T47D (cell line): ENCODE results near the gene TTC8.
"Not testable (repeated sequence)": the region's sequence is repeated elsewhere in the genome, so short reads cannot be mapped to it uniquely, and the experiment has no call there.

Source experiments
- DNase-seq, 2 experiments: peaks; one replicate each; pipeline versions ENCODE4 v3.0.0 to v3.0.0-alpha.2; 2011 to 2012; ENCODE audit warnings: low read depth in 1 of 2, low spot score in 1 of 2
- JUND ChIP-seq: IDR thresholded peaks from 2 replicates; pipeline ENCODE4 v1.6.1; 2012; ENCODE audit warnings: low read depth
- in situ Hi-C: cut with HindIII; loops from 2 replicates; pipeline ENCODE4 v1.10.0; 2016; ENCODE audit warnings: low sequenced_read_pairs, low pct_unique_long_range_greater_than_20kb

Gene TTC8

DNA sequence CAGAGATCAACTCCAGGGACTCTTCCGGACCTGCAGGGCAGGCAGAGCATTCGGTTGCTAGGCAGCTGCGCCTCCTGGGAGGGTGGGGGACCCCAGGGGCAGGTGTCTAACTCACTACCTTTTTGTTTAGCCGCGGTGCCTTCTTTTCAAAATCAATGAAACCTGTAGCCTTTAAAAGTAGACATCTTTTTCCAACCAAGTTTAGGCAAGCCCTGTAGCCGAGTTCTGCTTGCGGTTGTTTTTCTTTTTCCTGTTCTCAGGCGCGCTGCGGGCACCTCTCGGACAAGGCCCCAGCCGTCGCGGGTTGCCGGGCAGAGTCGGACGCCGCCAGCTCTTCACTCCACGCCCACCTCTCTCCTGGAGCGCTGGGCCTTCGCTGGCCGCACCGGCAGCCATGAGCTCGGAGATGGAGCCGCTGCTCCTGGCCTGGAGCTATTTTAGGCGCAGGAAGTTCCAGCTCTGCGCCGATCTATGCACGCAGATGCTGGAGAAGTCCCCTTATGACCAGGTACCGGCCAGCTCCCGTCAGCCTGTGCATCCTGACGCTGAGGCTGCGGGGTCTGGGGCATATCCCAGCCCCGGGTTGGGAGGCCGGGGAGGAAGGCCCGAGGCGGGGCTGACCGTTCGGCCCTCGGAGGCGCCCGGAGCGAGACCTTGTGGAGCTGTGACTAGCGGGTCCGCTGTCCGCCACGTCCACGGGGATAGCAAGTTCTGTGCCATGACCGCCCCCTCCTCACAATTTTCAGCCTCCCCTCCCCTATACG, at the start of gene TTC8:
Gene TTC8 (plus strand): TSS at position 338 of the 764 bp plus-strand sequence. CDS start 57 bp downstream, at position 395.
- TF ChIP-seq JUND, result no peak
- peak; percentile 91 to 95 for DNase-seq
- in situ Hi-C loops, result no loop called here

DNA sequence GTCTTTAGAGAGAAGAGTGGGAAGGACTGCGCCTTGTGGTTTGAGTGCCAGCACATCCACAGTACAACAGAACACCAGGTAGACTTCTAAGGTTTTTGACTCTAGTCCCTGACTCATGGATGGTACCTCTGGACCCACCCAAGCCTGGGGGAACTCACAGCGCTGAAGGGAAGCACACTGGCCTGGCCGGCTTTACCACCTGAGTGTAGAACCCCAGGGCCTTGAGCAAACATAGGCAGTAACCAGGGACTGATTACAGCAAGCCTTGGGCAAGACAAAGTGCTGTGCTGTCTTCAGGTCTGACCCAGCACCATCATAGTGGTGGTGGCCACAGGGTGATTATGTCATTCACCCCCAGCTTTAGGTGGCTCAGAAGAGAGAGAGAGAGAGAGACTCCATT, 48.9 kb upstream of the TTC8 start:
- TF ChIP-seq JUND, result no peak
- peak in 1 of 2 experiments; percentile 24 for DNase-seq
- in situ Hi-C loops, result no loop called here

DNA sequence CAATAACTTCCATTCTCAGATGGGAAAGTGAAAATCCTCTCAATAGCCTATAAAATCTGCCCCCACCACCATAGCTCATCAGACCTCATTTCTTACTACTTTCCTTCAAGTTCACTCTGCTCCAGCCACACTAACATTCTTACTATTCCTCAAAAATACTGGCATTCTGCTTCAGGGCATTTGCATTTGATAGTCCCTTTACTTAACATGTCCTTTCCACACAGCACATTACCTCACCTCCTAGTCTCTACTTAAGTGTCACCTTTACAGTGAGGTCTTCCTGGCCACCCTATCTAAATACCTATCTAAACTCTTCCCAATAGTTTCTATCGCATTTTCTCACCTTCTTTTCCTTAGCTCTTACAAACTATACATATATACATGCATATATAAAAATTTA, 38.5 kb upstream of the TTC8 start:
- DNase-seq, result no peak
- in situ Hi-C loops, result no loop called here
- TF ChIP-seq JUND, result no peak

DNA sequence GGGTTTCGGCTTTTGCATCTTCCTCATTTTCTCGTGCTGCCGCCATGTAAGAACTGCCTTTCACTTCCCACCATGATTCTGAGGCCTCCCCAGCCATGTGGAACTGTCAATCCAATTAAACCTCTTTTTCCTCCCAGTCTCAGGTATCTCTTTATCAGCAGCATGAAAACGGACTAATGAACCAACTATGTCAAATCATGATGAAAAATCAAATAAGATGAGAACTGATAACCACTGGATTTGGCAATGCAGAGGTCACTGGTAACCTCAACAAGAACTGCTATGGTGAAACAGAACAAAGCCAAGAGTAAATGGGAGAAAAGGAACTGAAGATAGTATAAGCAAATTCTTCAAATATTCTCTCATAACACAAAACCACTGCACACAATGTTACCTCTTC, 37.7 kb upstream of the TTC8 start:
- no peak for TF ChIP-seq JUND
- no peak for DNase-seq
- in situ Hi-C loops, result no loop called here

DNA sequence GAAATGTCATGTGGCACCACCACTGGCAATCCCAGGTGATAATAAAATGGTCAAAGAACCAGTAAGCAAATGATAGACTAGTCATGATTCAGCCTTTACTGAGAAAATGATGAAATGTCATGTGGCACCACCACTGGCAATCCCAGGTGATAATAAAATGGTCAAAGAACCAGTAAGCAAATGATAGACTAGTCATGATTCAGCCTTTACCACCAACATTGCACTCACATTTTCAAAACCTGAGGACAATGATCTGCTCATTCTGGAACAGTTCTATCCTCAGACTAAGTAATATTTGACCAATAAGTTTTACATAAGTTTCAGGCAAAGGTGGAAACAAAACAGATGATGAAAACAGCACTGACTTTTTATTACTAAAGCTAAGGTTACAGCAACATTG, 34.9 kb upstream of the TTC8 start:
- DNase-seq, in situ Hi-C loops: not testable (repeated sequence)

DNA sequence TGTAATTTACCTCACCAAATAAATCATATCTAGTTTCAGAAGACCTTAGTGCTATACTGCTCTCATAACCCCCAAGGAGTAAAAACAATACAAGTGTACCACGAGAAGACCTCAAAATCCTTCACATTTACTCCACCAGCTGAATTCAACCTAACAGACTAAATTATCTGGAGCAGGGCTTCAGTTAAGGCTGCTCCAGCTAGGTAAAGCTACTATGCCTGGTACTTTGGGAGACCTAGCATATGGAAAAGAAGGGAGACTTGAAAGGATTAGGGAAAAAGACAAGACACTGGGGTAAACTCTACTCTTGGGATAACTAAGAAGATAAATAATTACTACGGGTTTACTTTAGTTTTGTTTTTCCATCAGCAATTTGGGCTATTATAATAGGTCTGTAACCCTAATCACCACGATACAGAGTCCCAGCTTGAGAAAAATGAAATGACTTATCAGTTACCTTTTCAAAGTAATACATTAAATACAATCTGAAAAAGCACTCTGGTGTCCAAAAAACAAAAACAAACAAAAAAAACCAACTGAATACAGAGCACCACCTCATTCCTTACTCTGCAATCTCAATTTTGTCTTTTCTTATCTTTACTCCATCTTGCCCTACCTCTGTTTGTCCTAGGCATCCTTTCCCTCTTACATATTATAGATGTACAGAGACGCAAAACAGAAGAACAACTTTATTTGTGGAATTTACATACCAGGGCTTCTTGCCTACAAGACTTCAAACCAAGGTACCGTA, 33.8 kb upstream of the TTC8 start:
- no peak for TF ChIP-seq JUND
- no peak for DNase-seq
- in situ Hi-C loops, result no loop called here

DNA sequence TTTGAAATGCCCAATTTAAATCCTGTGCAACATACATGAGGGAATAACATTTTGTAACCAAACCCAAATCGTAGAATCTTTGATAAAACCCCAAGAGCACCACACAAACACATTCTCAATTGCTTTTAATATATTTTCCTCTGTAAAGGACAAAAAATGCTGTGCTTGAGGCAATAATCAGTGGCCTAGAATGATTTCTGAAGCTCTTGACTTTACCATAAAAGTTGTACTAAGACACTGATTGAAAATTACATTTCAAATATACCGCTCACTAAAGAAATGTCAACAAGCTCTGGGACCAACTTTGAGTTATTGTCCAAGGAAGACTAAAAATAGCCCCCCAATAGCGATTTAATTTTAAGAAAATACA, 33.2 kb upstream of the TTC8 start:
- no peak for TF ChIP-seq JUND
- in situ Hi-C loops, result no loop called here
- DNase-seq, result no peak

DNA sequence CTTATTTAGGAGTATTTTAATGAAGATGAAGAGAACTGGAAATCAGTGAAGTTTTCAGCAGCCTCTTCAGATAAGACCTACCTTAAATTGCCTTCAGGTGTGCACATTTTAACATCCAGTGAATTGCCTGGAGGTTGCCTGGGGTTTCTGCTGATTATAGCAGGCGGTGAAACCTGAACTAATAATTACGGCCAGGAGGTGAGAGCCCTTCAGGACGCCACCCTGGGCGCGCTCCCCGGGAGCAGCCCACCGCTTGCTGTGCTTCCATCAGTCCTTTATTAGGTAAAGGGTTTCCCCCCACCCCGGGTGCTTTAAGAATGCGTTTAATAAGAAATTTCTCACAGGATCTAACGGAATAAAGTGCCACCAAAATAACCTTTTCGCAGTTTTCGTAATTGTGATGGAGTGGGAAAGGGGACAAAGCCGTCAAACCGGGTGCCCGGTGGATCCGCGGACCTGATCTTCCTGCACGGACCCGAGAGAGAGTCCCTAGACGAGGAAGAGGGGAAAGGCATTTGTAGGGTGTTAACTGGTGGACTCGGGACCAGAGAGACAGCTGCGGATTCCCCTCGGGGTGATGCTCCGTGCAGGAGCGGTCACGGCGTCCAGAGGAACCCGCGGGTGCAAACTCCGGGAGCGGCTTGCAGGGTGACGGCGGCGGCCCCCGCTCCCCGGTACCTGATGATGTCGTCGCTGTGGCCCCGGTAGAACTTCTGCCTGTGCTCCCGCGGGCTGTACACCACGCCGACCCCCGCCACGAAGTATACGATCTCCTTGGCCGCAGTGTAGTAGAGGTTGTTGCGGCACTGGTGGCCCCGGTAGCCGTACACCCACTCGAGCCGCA, 32.6 kb upstream of the TTC8 start:
- no peak for DNase-seq
- in situ Hi-C loops, result no loop called here
- no peak for TF ChIP-seq JUND

DNA sequence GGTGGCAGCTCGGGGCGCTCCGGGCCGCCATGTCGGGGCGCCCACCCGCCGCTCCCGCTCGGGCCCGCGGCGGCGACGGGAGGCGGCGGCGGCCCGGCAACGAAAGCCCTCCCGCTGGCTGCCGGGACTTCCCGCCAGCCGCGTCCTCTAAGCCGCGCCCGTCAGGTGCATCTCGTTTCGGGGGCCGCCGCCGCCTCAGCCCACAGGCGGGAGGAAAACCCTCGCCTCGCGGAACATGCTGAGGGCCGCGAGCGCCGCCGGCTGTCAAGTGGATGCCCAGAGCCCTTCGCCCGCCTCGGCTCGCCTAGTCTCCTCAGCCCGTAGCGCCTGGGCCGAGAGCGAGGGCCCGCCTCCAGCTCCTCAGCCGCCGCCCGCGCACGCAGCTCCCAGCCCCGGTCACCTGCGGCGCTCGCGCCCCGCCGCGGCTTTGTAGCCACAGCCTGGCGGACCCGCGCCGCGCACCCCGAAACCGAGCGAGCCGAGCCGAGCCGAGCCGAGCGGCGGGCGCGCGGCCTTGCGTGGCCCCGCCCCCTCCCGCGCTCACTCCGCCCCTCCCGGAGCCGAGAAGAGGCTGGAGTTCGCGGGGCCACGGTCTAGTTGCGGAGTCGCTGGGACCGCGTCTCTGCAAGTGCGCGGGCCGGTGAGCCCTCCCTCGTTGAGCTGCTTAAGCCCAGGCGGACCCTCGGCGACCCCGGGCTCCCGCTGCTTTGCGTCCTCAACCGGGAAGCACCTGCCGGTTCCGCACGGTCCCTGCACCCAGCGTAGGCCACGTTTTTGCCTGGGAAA, 31.8 kb upstream of the TTC8 start, which contains the start of gene EML5:
Gene EML5 (minus strand): TSS at position 481 of the 786 bp plus-strand sequence. CDS start 450 bp downstream, at position 31.
- no peak for TF ChIP-seq JUND
- in situ Hi-C loops, result no loop called here
- DNase-seq, result peak; percentile 93 to 94

DNA sequence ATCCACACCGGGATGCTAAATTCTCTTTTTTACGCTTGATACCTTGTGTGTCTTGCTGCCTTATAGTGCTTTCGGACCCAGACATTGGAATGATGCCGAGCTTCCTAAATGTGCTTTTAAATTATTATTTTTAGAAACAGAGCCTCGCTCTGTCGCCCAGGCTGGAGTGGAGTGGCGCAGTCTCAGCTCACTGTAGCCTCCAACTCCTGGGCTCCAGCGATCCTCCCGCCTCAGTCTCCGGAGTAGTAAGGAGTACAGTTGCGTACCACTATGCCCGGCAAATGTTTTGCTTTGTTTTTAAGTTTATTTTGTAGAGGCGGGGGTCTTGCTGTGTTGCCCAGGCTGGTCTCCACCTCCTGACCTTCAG, 31.2 kb upstream of the TTC8 start:
- no peak for TF ChIP-seq JUND
- no peak for DNase-seq
- in situ Hi-C loops, result no loop called here

DNA sequence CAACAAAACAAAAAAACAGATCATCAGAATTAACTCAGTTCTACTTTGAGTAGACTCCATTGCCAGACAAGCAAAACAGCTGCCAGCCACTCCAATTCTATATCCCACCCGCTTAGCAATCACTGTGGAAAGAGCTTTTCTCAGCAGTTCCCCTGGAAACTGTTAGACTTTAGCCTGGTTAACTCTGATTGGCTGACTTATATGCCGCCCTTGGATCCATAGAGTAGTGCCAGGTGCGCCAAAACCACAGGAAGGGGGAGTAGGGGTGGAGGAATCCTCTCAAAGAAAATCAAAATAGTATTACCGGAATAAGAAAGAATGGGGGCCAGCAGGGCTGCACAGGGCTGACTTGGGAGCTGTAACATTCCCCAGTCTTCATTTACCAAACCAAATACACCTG, 26.3 kb upstream of the TTC8 start:
- TF ChIP-seq JUND, result no peak
- in situ Hi-C loops, result no loop called here
- DNase-seq, result no peak

DNA sequence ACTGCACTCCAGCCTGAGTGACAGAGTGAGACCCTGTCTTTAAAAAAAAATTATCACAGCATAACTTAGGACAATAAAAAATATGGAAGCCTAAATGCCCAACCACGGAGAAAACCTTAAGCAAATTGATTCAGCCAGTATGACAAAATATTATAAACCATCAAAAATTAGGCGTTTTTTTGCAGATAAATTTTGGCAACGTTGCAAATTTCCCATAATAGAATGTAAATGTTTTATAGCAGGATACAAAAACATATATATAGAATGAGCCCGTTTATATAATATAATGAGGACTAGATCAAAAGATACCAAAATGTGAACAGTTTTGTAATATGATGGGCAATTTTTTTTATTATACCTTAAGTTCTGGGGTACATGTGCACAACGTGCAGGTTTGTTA, 24.9 kb upstream of the TTC8 start:
- in situ Hi-C loops, result no loop called here
- no peak for DNase-seq
- no peak for TF ChIP-seq JUND

DNA sequence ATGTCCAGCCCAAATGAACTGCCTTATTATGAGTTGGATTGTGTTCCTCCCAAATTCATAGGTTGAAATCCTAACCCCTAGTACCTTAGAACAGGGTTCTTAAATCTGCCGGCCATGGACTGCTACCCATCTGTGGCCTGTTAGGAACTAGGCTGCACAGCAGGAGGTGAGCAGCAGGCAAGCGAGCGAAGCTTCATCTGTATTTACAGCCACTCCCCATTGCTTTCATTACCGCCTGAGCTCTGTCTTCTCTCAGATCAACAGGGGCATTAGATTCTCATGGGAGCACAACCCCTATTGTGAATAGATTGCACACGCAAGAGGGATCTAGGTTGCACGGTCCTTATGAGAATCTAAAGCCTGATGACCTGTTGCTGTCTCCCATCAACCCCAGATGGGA, 21.9 kb upstream of the TTC8 start:
- no peak for TF ChIP-seq JUND
- in situ Hi-C loops, result no loop called here
- DNase-seq, result no peak
